Measurements from ENCODE around the gene BST2. TPM values are rescaled to one million over a fixed set of nuclear protein-coding genes. Genes with fewer than 3 reads are reported as not detected.

Gene BST2
- total RNA-seq, 1 experiment from 2014 or later: 0.84 TPM

DNA sequence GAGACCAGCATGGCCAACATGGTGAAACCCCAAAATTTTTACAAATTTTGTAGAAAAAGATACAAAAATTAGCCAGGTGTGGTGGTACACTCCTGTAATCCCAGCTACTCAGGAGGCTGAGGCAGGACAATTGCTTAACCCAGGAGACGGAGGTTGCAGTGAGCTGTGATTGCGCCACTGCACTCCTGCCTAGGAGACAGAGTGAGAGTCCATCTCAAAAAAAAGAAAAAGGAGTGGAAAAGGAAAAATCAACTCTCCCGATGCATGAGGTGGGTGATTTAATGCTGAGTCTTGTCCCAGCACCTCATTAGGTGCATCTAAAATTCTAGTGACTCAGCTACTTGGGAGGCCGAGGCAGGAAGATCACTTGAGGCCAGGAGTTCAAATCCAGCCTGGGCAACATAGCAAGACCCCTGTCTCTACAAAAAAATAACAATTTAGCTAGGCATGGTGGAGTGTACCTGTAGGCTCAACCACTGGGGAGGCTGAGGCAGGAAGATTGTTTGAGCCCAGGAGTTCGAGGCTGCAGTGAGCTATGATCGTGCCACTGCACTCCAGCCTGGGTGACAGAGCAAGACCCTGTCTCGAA lies 48.3 kb downstream of the BST2 start:
- H4K20me1 ChIP-seq (ENCODE audit: low read length): no peaks in the 10 kb centered on the region
- no peak overlapping the region for H3K27ac ChIP-seq (ENCODE audit: low read length)
- no peak overlapping the region for H3K4me3 ChIP-seq (ENCODE audit: low read length)
- no peak overlapping the region for H3K9ac ChIP-seq (ENCODE audit: low read length)
- H3K27me3 ChIP-seq (ENCODE audit: low read length): no peaks in the 10 kb centered on the region
- no peak for TF ChIP-seq EZH2 (IDR thresholded peaks at IDR 0.05; ENCODE audit: low read length, unreplicated experiment)
- TF ChIP-seq EZH2phosphoT487 (IDR thresholded peaks at IDR 0.05; ENCODE audit: borderline replicate concordance, low read length): no peak
- H3K9me2 ChIP-seq (replicated peaks; ENCODE audit: low read length): no peaks in the 10 kb centered on the region
- no peak overlapping the region for H2AFZ ChIP-seq (ENCODE audit: low read length)
- no peaks in the 10 kb centered on the region for H3F3A ChIP-seq (ENCODE audit: low read length, unreplicated experiment)
- H3K9me3 ChIP-seq (ENCODE audit: low read length): no peaks in the 10 kb centered on the region
- BruUV-seq (replicated peaks): no TSS peak
- no peaks in the 10 kb centered on the region for H3K79me2 ChIP-seq (ENCODE audit: low read length)
- DNase-seq (no peak), ATAC-seq (no peak)
- H3K4me1 ChIP-seq (ENCODE audit: insufficient read depth, low read length): no peaks in the 10 kb centered on the region
- CTCF ChIA-PET: no interaction called here
- intact Hi-C loops (cut with micrococcal nuclease): no loop called here
- no peak overlapping the region for H3K4me2 ChIP-seq (ENCODE audit: low read length)
- no peaks in the 10 kb centered on the region for H3K36me3 ChIP-seq (ENCODE audit: low read depth, low read length)
- POLR2A ChIA-PET (ENCODE audit: unreplicated experiment): no interaction called here

DNA sequence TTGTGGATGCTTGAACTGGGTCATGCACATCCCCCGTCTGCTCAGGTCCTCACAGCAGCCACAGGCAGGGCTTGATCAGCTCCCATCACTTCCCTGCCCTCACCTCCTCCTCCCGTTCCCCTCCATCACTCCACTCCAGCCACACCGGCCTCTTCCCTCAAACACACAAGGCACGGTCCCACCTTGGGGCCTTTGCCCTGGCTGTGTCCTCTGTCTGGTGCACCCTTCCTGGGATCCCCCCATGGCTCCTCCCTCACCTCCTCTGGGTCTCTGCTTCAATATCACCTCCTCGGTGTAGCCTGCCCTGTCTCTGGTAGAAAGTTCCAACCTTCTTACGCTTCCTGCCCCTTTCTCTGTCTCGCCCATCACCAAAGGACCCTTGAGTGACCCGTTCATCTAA lies 52.0 kb downstream of the BST2 start:
- Histone ChIP-seq H3K79me2 (ENCODE audit: low read length) (no peaks in the 10 kb centered on the region), H3K4me1 (ENCODE audit: insufficient read depth, low read length) (peaks cover 9% of the 10 kb centered on the region; the same call in 1 of the 2 replicates), H3F3A (ENCODE audit: low read length, unreplicated experiment) (no peaks in the 10 kb centered on the region), H3K9me2 (replicated peaks; ENCODE audit: low read length) (no peaks in the 10 kb centered on the region), H3K27me3 (ENCODE audit: low read length) (no peaks in the 10 kb centered on the region), H3K27ac (ENCODE audit: low read length) (no peak overlapping the region), H3K9ac (ENCODE audit: low read length) (no peak overlapping the region), H3K4me3 (ENCODE audit: low read length) (no peak overlapping the region), H3K36me3 (ENCODE audit: low read depth, low read length) (no peaks in the 10 kb centered on the region), H3K4me2 (ENCODE audit: low read length) (no peak overlapping the region), H2AFZ (ENCODE audit: low read length) (no peak overlapping the region), H4K20me1 (ENCODE audit: low read length) (no peaks in the 10 kb centered on the region), H3K9me3 (ENCODE audit: low read length) (no peaks in the 10 kb centered on the region)
- TF ChIP-seq EZH2 (IDR thresholded peaks at IDR 0.05; ENCODE audit: low read length, unreplicated experiment) (no peak), EZH2phosphoT487 (IDR thresholded peaks at IDR 0.05; ENCODE audit: borderline replicate concordance, low read length) (no peak), CTCF (conservative IDR thresholded peaks at IDR 0.05; ENCODE audit: low read depth, low read length) (no peak)
- BruUV-seq (replicated peaks): no TSS peak
- CTCF ChIA-PET: no interaction called here
- intact Hi-C loops (cut with micrococcal nuclease): no loop called here
- ATAC-seq (no peak), DNase-seq (no peak)
- POLR2A ChIA-PET (ENCODE audit: unreplicated experiment): no interaction called here

Other genes starting within 250 kb of the BST2 start
- 32.5 and 41.5 TPM in 2 replicates for gene USE1, start 190.3 kb downstream of the BST2 start, total RNA-seq (2014; rRNA removed)
- 5.6 and 9.4 TPM in 2 replicates for gene OCEL1, start 179.4 kb downstream of the BST2 start, total RNA-seq (2014; rRNA removed)
- gene NR2F6, start 159.7 kb downstream of the BST2 start, total RNA-seq (2014; rRNA removed): 134 and 159 TPM in 2 replicates
- not detected in 2 replicates for gene USHBP1, start 140.9 kb downstream of the BST2 start, total RNA-seq (2014; rRNA removed)
- gene BABAM1, start 138.2 kb downstream of the BST2 start, total RNA-seq (2014; rRNA removed): 196 and 214 TPM in 2 replicates
- gene ANKLE1, start 123.7 kb downstream of the BST2 start, total RNA-seq (2014; rRNA removed): 2.2 and 3.1 TPM in 2 replicates
- gene ABHD8, start 102.2 kb downstream of the BST2 start, total RNA-seq (2014; rRNA removed): 42.4 and 53.8 TPM in 2 replicates
- 191 and 206 TPM in 2 replicates for gene MRPL34, start 99.8 kb downstream of the BST2 start, total RNA-seq (2014; rRNA removed)
- gene DDA1, start 96.1 kb downstream of the BST2 start, total RNA-seq (2014; rRNA removed): 85.0 and 87.9 TPM in 2 replicates
- 12.1 and 15.4 TPM in 2 replicates for gene ANO8, start 70.8 kb downstream of the BST2 start, total RNA-seq (2014; rRNA removed)
- gene GTPBP3, start 68.1 kb downstream of the BST2 start, total RNA-seq (2014; rRNA removed): 86.0 and 109 TPM in 2 replicates
- not detected in 2 replicates for gene PLVAP, start 28.3 kb downstream of the BST2 start, total RNA-seq (2014; rRNA removed)
- not detected in 2 replicates for gene CCDC194, start 11.4 kb downstream of the BST2 start, total RNA-seq (2014; rRNA removed)
- gene MVB12A, start 14.4 kb upstream of the BST2 start, total RNA-seq (2014; rRNA removed): 82.5 and 103 TPM in 2 replicates
- gene TMEM221, start 43.0 kb upstream of the BST2 start, total RNA-seq (2014; rRNA removed): 1.7 and 3.0 TPM in 2 replicates
- not detected in 2 replicates for gene NXNL1, start 55.3 kb upstream of the BST2 start, total RNA-seq (2014; rRNA removed)
- 8.9 and 9.7 TPM in 2 replicates for gene SLC27A1, start 64.9 kb upstream of the BST2 start, total RNA-seq (2014; rRNA removed)
- gene PGLS, start 106.0 kb upstream of the BST2 start, total RNA-seq (2014; rRNA removed): 130 and 146 TPM in 2 replicates
- gene COLGALT1, start 150.0 kb upstream of the BST2 start, total RNA-seq (2014; rRNA removed): 80.7 and 98.8 TPM in 2 replicates